NB4 (cell line): ENCODE data around the gene ST3GAL4.
A peak's percentile ranks its signal among the peaks of the same experiment; 100 is the strongest.
"Not testable (repeated sequence)": the region's sequence is repeated elsewhere in the genome, so short reads cannot be mapped to it uniquely, and the experiment has no call there.

ENCODE experiments used
- DNase-seq: peaks from one replicate; pipeline ENCODE4 v3.0.0; 2010; ENCODE audit warnings: low read depth
- H3K4me3 ChIP-seq: one replicate; pipeline ENCODE4 v1.5.1; 2011; ENCODE audit warnings: mild to moderate bottlenecking, low read depth, low read length, moderate library complexity
- CTCF ChIP-seq: IDR thresholded peaks from one replicate; pipeline ENCODE4 v1.5.1; 2012; ENCODE audit warnings: low read depth, low read length
- MAX ChIP-seq: IDR thresholded peaks from 2 replicates; pipeline ENCODE4 v1.6.1; 2011; ENCODE audit warnings: low read depth, low read length
- MYC ChIP-seq: IDR thresholded peaks from 2 replicates; pipeline ENCODE4 v1.6.1; 2011; ENCODE audit warnings: low read depth, low read length
- POLR2A ChIP-seq: IDR thresholded peaks from 2 replicates; pipeline ENCODE4 v1.6.1; 2011; ENCODE audit warnings: mild to moderate bottlenecking; ENCODE audit not compliant: insufficient read length; ENCODE audit errors: extremely low read depth

Gene ST3GAL4

GRCh38 chr11:126392633-126393013 is 37.1 kb downstream of the ST3GAL4 start:
- peak; percentile 83 for TF ChIP-seq MAX
- TF ChIP-seq CTCF: no peak
- TF ChIP-seq MYC: peak; percentile 96
- TF ChIP-seq POLR2A: no peak
- peak; percentile 99 for DNase-seq
- peak overlapping the region; percentile 63 for H3K4me3 ChIP-seq

- peak; percentile 41 for DNase-seq
- H3K4me3 ChIP-seq: peak overlapping the region; percentile 63
- TF ChIP-seq MAX (no peak), POLR2A (no peak), CTCF (no peak), MYC (no peak)
These were observed 37.7 kb downstream of the ST3GAL4 start for GRCh38 chr11:126393143-126393542.

GRCh38 chr11:126394036-126394435 is 38.5 kb downstream of the ST3GAL4 start:
- peak; percentile 44 for DNase-seq
- TF ChIP-seq MYC: no peak
- TF ChIP-seq MAX: no peak
- TF ChIP-seq POLR2A: no peak
- no peak for TF ChIP-seq CTCF
- peak overlapping the region; percentile 63 for H3K4me3 ChIP-seq

- DNase-seq, H3K4me3 ChIP-seq: not testable (repeated sequence)
These were observed 39.2 kb downstream of the ST3GAL4 start for GRCh38 chr11:126394634-126395072.

GRCh38 chr11:126395784-126396183 is 40.3 kb downstream of the ST3GAL4 start:
- not testable (repeated sequence) for DNase-seq, H3K4me3 ChIP-seq

GRCh38 chr11:126396266-126396665 is 40.8 kb downstream of the ST3GAL4 start:
- not testable (repeated sequence) for H3K4me3 ChIP-seq, DNase-seq

- H3K4me3 ChIP-seq: no peak overlapping the region
These were observed 41.5 kb downstream of the ST3GAL4 start for GRCh38 chr11:126396965-126397364.

More at GRCh38 chr11:126396965-126397364, 41.5 kb downstream of the ST3GAL4 start:
- TF ChIP-seq CTCF: no peak
- no peak for TF ChIP-seq POLR2A
- TF ChIP-seq MAX: no peak
- no peak for TF ChIP-seq MYC
- DNase-seq: no peak
